Measurements from ENCODE around the gene RUVBL2.
"Not testable (repeated sequence)": the region's sequence is repeated elsewhere in the genome, so short reads cannot be mapped to it uniquely, and the experiment has no call there.

Gene RUVBL2

GRCh38 chr19:49049834-49050233, 56.1 kb downstream of the RUVBL2 start:
- not testable (repeated sequence) for DNase-seq (ENCODE audit: low spot score)

DNA sequence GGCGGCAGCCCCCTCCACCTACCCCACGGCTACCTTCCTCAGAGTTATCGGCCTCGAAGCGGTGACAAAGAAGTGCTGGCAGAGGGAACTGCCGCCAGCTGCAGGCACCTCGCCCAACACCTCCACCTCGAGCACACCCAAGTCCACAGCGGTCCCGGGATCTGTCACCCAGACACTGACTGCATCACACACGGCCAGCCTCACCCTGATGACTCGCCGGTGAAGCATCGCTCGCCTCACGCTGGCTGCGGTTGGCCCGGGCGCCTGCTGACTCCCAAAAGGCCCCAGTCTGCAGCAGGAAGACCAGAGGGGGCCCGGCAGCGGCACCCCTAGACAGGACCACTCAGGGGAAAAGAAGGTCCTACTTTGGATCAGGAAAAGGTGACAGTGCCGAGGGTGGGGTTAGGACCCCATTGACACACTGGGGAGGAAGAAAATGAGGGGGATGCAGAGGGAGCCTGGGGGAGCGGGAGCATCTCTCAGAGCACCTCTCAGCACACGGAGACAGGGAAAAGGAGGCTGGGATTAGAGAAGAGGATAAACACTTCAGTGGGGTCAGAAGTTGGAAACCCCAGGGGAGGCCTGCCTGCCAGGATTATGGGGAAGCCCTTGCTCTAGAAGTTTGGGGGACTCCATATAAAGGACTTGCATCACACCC, 56.8 kb downstream of the RUVBL2 start:
- DNase-seq (ENCODE audit: low spot score): not testable (repeated sequence)

DNA sequence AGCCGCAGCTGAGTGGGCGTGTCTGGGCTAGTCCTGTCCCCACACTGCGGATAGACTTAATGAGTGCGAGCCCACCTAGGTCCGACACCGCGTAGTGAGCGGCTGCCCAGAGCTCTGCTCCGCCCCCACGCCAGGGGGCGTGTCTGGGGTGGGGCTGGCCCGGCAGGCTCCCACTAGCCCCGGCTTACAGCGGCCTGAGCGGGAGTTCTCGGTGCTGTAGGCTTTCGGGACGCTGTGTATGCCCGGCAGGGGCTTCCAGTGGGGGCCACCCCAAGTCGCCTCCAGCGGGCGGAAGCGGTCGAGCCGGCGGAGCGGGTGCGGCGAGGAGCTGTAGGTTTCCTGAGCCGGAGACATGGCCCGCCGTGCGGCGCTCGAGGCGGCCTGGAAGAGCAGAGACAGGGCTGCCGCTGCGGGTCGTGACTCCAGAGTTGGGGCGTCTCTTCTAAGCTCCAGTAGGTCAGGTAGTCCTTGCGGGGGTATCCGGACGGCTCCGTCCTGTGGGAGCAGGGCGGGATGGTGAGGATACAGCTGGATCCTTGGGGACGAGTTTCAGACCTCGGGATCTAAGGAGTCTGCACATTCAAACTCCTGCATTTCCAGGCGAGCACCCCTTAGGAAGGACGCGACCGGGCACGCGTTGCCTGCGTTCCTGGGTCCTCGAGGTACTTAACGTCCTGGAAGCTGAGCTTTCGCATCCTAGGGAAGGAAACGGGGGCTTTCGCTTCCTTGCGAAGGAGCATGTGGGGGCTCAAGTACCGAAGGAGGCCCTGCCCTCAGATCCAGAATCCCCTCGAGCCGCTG, 62.6 kb downstream of the RUVBL2 start:
- peak; percentile 58 for DNase-seq (ENCODE audit: low spot score)

- DNase-seq (ENCODE audit: low spot score): not testable (repeated sequence)
Observed at GRCh38 chr19:49056902-49057596, 63.4 kb downstream of the RUVBL2 start.

GRCh38 chr19:49057636-49058234, 64.0 kb downstream of the RUVBL2 start, which contains the start of gene CGB7:
TSS of gene CGB7 (minus strand) at chr19:49057749. CDS start at chr19:49055375, 2,374 bp downstream.
- peak; percentile 69 for DNase-seq (ENCODE audit: low spot score)

- DNase-seq (ENCODE audit: low spot score): no peak
Observed at GRCh38 chr19:49058562-49058961, 64.9 kb downstream of the RUVBL2 start.

- DNase-seq (ENCODE audit: low spot score): no peak
Observed at GRCh38 chr19:49059053-49059452, 65.4 kb downstream of the RUVBL2 start.

GRCh38 chr19:49061000-49061399, 67.3 kb downstream of the RUVBL2 start:
- DNase-seq (ENCODE audit: low spot score): no peak

DNA sequence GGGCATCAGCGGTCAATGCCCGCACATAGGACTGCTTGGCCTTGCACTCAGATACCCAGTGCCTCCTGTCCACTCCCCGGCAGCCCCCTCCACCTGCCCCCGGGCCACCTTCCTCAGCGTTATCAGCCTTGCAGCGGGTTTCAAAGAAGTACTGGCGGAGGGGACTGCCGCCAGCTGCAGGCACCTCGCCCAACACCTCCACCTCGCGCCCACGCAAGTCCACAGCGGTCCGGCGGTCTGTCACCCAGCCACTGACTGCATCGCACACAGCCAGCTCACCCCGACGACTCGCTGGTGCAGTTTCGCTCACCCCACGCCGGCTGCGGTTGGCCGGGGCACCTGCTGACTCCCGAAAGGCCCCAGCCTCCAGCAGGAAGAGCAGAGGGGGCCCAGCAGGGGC, 67.8 kb downstream of the RUVBL2 start:
- no peak for DNase-seq (ENCODE audit: low spot score)

DNA sequence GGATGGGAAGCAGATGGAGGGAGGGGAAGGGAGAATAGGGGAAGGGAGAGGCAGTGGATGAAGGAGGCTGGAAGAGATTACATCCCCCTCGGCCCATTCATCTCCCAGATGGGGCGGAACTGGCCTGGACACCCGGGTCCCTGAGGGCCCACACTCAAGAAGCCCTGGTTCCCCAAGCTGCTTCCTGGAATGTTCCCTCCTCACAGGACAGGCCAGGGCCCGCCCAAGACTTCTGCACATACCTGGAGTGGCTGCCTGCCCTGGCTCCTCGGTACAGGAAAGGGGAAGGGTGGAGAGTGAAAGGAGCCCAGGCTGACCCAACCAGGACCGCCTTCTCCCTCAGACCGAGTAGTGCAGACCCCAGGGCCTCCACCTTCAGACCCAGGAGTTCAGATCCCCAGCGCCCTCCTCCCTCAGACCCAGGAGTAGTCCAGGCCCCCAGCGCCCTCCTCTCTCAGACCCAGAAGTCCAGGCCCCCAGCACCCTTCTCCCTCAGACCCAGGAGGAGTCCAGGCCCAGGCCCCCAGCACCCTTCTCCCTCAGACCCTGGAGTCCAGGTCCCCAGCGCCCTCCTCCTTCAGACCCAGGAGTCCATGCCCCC, 70.4 kb downstream of the RUVBL2 start:
- no peak for DNase-seq (ENCODE audit: low spot score)

GRCh38 chr19:49064768-49065611, 71.3 kb downstream of the RUVBL2 start, which contains the start of gene NTF4:
TSS of gene NTF4 (minus strand) at chr19:49064818. CDS start at chr19:49061997, 2,821 bp downstream.
- DNase-seq (ENCODE audit: low spot score): no peak

Measured in COLO829 (cell line).